Myocyte (in vitro differentiated cells): ENCODE measurements around the gene MEIOB. TPM values are rescaled to one million over a fixed set of nuclear protein-coding genes. Genes with fewer than 3 reads are reported as not detected.
"Not testable (repeated sequence)": the region's sequence is repeated elsewhere in the genome, so short reads cannot be mapped to it uniquely, and the experiment has no call there.

Experiments used
- DNase-seq: peaks from one replicate; pipeline ENCODE4 v3.0.0-alpha.2; 2012; ENCODE audit warnings: low read depth
- total RNA-seq: library from RNA; depleted of rRNA; stranded (reverse); fragments of >200 nt; gene quantifications from 2 replicates; pipeline ENCODE4 v1.2.3, GENCODE V29; 2014

Gene MEIOB
- total RNA-seq, 1 donor from 2014 or later, result not detected

DNA sequence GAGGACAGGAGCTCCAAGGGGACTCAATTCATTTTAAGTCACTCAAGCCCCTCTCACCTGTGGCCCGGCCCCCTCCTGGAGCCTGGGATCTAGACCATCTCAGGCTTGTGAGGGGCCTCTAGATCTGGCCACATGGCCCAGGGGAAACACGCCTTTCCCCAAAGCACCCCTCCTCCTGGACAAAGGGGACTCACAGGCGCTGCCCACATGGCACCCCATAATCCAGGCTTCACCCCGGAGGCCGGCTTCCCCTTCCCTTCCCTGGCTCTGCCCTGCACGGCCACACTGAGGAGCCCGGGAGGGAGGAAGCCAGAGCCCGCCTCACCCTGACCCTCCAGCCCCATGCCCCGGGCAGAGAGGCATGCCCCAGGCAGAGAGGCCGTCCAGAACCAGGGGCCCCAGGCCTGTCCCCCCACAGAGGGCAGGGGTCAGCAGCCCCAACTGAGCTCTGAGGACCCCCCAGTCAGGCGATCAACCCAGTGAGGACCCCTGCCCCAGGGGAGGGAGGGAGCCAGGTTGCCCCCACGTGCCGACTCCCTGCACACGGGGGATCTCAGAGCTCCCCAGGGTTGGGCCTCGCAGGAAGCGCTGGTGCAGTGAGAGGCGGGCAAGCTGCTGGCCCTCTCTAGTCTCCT, 35.4 kb upstream of the MEIOB start:
- DNase-seq, result no peak

DNA sequence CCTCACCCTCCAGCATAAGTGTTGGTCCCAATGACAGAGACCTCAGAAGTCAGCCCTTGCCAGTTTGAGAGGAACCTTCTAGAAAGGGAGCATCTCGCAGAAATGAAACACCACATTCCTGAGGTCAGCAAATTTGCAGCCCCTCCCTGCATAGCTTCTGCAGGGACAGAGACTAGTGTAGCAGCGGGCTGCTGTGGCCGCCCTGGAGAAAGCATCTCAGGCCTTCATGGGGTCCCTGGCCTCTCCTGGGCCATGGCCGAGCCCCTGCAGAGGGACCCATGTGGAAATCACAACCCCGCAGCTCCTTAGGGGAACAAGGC, 34.8 kb upstream of the MEIOB start:
- no peak for DNase-seq

DNA sequence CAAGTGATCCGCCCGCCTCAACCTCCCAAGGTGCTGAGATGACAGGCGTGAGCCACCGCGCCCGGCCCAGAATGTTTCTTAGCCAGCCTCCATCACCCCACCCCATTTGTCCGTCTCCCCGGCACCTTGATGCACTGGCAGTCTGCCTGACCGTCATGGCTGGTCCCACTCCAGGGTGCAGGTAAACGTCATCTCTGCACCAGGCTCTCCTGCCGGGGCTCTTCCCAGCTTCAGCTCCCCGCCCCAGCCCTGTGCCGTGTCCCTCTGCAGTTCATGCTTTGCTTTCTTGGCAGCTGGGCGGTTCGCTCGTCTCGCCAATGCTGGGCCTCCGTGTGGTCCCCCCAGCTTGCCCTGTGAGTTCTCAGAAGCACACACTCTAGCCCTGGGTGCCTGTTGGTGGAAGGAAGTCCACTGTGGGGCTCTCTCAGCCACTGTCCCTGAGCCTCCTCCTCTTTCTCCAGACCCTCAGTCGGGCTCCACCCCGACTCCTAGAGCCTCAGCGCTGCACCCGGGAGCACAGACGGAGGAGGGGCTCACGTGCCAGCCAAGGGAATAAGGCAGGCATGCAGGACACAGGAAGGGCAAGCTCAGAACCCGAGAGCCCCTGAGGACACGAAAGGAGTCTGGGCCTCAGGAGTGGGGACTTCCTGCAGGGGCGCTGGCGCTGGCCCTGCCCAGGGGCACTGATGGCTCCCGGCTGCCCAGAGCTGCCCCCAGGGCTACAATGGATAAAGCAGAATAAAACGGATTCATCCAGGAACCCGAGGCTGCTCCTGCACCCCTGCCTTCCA, 34.3 kb upstream of the MEIOB start:
- DNase-seq, result no peak

DNA sequence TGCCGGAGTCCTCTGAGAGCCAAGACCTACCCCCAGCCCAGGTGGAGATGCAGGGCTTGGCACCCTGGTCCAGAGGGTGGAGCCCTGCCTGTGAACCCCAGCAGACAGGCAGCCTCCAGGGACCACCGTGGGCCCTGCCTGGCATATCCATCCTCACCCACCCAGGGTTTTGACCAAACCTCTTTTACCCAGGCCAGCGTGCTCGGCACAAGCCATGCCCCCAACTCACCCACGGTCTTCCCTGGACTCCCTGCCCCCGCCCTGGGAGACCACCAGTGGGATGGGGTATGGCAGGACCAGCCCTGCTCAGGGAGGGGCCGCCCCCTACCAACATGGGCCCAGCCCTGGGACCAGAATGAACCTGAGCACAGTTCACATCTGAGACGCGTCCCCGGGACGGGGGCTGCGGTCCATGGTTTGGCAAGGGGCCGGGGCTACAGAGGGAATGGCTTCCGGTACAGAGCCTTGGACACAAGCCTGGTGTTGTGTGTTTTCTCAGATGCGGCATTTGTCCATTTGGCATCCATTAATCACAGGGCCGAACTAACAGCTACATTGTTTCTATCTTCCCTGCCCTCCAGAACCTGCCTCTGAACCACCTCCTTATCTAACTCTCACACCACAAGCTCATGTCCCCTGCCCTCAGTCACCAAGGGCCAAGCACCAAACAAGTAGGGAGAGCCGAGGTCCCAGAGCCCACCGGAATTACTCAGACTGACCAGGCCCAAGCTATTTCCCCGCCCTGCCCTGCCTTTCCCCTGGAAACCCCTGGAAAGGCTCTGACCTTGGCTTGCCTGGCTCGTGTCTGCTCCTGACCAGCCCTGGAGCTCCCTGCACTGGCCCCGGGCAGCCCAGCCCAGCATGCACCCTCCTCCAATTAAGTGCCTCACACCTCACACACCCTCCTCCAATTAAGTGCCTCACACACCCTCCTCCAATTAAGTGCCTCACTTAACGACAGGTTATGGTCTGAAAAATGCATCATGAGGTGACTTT, 32.2 kb upstream of the MEIOB start:
- DNase-seq, result peak; percentile 58

DNA sequence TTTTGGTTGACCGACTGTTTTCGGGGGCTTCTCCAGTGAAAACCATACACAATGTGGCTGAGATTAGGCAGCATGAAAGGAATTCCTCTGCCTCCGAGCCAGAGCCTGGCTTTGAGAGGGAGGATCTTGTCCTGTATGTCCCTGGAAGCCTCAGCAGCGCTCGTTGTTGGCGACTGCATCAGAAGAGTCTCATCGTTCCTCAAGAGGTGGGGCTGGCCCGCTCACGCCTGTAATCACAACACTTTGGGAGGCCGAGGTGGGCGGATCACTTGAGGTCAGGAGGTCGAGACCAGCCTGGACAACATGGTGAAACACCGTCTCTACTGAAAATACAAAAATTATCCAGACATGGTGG, 31.2 kb upstream of the MEIOB start:
- DNase-seq, result no peak

DNA sequence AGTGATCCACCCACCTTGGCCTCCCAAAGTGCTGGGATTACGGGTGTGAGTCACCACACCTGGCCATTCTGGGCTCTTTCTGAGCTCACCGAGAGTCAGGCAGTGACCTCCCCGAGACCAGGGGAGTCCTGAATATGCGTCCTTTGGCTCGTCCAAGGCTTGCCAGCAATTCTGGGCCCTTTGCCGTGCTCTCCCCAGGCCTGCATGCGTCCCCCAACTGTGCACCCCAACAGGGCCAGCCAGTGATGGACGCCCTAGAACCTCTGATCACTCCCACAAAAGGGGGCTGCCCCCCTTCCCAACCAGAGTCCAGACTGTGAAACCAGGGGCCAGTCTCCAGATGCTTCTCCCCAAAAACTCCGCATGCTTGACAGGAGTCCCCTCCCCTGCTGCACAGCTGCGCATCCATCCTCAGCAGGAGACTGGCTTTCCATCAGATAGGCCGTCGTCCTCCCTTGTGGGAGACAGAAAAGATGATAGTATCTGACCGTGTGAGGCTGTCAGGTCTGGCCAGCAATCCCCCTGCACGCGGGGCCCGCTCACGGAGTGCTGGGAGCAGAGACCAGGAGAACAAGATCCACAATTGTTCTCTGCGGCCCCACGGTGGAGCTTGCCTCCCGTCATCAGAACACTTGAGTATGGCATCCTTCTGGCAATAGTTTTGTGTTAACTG, 30.7 kb upstream of the MEIOB start:
- no peak for DNase-seq

DNA sequence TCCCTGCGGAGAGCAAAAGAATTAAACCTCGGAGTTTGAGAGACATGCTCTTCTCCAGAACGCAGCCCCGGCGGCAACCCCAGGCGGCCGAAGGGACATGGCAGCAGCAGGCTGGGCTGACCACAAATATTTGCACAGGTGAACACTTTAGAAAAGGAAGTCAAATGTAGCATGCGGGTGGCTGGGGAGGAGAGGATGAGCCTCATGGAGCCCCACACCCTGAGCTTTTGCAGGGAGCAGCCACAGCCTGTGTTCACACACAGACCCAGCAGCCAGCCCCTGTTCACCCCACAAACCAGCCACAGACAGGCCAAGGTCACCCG, 28.4 kb upstream of the MEIOB start:
- DNase-seq, result no peak

DNA sequence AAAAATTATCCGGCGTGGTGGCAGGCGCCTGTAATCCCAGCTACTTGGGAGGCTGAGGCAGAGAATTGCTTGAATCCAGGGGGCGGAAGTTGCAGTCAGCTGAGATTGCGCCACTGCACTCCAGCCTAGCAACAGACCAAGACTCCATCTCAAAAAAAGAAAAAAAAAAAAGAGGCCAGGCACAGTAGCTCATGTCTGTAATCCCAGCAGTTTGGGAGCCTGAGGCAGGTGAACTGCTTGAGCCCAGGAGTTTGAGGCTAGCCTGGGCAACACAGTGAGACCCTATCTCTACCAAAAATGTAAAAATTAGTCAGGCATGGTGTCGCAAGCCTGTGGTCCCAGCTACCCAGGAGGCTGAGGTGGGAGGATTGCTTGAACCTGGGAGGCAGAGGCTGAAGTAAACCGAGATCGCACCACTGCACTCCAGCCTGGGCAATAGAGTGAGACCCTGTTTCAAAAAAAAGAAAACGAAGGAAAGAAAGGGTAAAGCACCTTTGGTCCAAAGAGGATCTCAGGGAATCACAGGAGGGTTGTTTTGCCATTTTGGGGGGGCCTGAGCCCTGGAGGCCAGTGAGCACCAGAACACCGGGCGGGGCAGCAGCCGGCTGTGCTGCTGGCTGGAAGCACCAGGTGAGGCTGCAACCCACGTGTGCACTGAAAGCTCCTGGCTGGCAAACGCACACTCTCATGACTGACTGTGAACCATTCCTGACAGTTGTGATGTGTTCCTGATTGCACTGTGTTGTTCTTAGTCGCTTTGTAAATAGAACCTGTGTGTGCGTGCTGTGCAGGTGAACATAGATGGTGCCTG, 27.9 kb upstream of the MEIOB start:
- no peak for DNase-seq

DNA sequence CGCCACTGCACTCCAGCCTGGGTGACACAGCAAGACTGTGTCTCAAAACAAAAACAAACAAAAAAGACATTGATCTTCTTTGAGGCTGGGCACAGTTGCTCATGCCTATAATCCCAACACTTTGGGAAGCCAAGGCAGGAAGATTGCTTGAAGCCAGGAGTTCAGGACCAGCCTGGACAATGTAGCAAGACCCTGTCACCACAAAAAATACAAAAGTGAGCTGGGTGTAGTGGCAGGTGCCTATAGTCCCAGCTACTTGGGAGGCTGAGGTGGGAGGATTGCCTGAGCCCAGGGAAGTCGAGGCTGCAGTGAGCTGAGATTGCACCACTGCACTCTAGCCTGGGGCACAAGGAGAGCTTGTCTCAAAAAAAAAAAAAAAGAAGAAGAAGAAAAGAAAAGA, 25.7 kb upstream of the MEIOB start:
- not testable (repeated sequence) for DNase-seq

DNA sequence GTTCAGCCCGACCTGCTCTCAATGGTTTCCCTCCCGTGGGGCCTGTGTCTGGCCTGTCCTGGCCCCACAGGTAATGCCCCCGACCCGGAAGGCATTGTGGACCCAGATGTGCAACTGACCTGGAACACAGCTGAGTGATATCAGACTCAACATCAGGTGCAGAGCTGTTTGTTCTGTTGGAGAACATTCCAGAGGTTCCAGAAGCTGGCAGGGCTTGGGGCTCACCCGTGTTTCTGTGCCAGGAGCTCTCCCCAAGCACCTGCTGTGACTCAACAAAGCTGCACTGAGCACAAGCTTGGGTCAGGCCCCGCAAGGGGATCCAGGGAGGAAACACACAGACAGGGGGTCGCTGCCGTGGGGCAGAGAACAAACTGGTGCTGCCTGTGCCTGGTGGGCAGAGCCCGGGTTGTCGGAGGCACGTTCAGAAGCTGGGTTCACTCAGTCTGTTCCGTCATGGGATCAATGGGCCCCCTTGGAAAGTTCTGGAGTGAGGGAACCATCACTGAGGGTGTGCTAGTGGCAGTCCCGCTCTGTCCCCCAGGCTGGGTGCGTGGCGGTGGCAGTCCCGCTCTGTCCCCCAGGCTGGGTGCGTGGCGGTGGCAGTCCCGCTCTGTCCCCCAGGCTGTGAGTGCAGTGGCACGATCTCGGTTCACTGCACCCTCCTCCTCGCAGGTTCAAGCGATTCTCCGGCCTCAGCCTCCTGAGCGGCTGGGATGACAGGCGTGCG, 24.1 kb upstream of the MEIOB start:
- no peak for DNase-seq

DNA sequence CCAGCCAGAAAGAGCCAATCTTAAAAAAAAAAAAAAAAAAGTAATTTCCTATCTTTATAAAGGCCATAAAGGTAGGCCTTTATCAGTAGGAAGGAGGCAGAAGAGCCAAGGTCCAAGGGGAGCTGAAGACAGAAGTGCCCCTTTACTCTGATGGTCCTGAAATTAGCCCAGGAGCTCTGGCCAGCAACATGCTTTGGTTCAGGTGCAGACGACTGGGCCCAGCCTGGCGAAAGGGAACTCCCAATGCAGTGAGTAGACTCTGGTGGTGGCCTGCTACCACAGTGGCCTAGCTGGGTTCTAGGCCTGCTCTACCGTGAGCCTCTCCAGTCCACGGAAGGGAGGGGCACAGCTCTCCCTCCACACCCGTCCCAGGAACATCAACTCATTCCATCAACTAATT, 23.1 kb upstream of the MEIOB start:
- DNase-seq, result no peak

DNA sequence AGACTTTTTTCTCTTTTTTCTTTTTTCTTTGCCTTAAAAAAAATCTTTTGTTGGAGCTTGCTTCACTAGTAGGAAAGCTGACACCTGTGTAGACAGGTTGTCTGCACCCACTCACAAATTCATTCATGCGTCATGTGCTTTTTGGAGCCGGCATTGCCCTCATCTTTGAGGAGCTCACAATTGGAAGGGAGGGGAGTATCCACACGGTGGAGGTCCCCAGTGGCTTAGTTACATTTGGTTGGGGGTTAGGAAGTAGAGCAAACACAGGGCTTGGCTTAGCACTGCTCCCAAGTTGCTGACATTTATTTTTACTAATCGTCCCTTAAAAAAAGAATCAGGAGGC, 18.7 kb upstream of the MEIOB start:
- no peak for DNase-seq

DNA sequence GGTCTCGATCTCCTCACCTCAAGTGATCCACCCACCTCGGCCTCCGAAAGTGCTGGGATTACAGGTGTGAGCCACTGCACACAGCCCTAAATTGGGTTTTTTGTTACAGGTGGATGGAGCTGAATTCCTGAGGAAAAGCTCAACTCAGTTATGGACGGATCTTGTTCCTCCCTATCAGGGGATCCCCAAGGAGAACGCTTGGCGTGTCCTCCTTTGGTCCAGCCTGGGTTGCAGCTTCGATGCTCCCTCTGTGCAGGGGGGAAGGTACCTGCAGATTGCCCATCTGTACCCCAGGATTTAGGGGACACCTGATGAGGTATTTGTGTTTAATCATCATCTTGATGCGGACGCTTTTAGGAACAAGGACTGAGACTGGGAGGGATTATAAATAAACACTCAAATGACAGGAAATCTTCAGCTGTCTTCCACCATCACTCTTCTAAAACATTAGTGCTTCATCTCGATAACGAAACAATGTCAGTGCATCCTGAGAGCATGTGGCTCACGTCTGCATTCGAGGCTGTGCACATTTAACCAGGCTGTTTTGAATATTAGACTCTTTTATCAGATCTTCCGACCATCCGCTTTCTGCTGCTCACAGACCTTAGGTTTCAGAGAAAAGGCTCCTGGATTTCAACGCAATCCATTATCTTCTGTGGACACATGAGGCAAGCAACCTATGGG, 18.2 kb upstream of the MEIOB start:
- no peak for DNase-seq

DNA sequence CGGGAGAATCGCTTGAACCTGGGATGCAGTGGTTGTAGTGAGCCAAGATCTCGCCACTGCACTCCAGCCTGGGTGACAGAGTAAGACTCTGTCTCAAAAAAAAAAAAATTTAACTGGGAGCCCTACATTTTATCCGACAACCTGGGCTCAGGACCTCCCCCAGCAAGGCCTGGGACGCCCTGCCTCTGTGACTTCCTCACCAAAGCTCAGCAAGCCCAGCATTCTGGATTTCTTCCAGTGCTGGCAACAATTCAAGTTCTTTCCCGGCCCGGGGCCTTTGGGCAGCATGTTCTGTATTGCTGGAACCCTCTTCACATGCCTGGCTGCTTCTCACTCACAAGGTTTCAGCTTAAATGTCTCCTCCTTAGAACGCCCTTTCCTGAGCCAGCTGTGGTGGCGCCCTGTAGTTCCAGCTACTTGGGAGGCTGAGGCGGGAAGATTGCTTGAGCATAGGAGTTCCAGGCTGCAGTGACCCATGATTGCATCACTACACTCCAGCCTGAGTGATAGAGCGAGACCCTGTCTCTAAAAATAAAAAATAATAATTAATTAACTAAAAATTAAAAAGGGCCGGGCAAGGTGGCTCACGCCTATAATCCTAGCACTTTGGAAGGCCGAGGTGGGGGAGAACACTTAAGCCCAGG, 15.9 kb upstream of the MEIOB start:
- DNase-seq, result no peak

DNA sequence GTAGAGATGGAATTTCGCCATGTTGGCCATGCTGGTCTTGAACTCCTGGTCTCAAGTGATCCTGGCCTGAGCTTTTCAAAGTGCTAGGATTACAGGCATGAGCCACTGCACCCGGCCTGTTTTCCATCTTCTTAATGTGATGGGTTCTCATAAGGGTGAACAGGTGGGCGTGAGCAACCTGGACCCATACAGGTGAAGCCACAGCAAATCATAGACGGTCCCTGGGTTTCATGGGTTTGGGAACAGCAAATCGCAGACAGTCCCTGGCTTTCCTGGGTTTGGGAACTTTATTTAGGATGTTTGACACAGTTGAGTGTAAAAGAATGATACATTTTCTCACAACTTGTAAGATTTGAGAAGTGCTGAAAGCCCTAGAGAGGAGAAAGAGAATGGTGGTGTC, 12.9 kb upstream of the MEIOB start:
- no peak for DNase-seq

DNA sequence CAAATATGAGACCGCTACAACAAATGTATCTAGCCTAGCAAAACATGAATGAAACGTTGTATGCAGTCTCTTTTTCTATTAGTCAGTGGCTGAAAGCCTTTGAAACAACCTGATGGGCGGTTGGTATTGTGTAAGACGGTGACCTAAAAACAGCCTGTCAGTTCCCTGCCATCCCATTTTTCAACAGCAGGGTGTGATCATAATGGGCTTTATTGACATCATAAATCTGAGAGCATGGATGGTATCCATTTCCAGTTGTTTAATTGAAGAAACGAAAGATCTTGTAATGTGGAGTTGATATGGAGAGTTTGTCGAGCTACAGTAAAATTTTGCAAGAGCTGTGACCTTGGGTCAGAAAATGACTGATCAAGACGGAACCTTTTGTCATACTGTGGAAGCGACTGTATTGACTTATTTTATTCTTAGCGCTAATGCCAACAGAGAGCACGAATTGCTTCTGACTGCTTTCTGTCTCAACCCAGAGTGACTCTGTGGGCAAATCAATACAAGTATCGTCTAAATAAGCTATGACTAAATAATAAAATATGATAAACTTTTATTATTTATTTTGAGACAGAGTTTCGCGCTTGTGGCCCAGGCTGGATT, 12.3 kb upstream of the MEIOB start:
- no peak for DNase-seq

DNA sequence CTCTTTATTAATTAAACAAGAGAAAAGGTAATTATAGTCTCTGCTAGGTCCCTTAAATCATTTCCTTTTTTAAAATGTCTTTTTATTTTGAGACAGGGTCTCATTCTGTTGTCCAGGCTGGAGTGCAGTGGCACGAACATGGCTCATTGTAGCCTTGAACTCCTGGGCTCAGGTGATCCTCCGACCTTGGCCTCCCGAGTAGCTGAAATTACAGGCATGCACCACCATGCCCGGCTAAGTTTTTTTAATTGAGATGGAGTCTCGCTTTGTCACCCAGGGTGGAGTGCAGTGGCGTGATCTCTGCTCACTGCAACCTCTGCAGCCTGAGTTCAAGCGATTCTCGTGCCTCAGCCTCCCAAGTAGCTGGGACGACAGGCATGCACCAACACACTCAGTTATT, 9.2 kb upstream of the MEIOB start:
- DNase-seq, result not testable (repeated sequence)

DNA sequence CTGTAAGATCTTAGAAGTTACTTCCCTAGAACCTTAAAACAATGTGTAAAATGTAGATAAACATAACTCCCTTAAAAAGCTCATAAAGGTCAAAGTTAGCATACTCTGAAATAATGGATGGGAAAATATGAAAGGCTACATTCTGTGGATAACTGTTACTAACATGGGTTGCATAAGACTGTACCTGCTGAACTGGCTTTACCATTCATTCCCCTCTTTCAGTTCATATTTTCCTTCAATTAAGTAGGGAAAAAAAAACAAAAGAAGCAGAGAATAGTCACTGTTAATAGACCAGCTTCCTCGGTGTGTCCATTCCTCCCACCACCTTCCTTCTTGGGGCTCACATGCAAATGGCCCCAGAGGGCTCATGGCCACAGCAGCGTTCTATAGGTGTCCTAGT, 7.5 kb upstream of the MEIOB start:
- DNase-seq, result no peak

DNA sequence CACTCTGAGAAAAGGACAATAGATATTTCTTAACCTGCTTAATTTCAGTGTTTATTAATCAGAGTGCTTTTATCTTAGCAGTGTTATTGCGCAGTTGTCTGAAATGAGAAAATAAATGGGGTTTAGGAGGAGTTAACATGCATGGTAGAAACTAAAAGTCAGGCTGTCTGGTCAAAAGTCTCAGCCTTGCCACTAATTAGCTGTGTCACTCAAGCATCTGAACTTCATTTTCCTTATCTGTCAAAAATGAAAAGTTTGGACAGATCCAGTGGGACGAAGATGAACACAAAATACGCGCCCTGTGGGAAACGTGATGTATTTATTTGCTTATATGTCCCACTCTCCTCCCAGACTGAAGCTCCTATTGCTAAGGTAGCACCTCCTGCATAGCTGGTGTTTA, 6.3 kb upstream of the MEIOB start:
- no peak for DNase-seq
